Renal cortex interstitium (tissue), 15 donors: Measurements from ENCODE around the gene INHA. TPM values are rescaled to one million over a fixed set of nuclear protein-coding genes. Genes with fewer than 3 reads are reported as not detected.
A peak's percentile ranks its signal among the peaks of the same experiment; 100 is the strongest.

ENCODE experiments used
- DNase-seq, 11 donors: peaks; one replicate each; pipeline ENCODE4 v3.0.0-alpha.2; 2013; ENCODE audit warnings: low read depth in 9 of 11, low spot score in 4 of 11; ENCODE audit errors: extremely low read depth in 1 of 11
- long read RNA-seq, 16 experiments: transcript quantifications; one replicate each; lab custom pipeline, GENCODE V29; 2026
- polyA plus RNA-seq, 3 donors: library from polyadenylated mRNA; unstranded; fragments of 120-200 nt; gene quantifications; one replicate each; pipeline ENCODE4 v1.2.1, GENCODE V29; 2013; ENCODE audit not compliant: insufficient read length in 3 of 3

Gene INHA, protein sequence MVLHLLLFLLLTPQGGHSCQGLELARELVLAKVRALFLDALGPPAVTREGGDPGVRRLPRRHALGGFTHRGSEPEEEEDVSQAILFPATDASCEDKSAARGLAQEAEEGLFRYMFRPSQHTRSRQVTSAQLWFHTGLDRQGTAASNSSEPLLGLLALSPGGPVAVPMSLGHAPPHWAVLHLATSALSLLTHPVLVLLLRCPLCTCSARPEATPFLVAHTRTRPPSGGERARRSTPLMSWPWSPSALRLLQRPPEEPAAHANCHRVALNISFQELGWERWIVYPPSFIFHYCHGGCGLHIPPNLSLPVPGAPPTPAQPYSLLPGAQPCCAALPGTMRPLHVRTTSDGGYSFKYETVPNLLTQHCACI
- polyA plus RNA-seq, result 1 to 10 TPM in 2 of 3 donors, under 1 TPM in 1; 0.73 to 5.1 (median 1.3) TPM
- long read RNA-seq, donor 1, partial matches to known transcripts, result 0 of 1 reads
- long read RNA-seq, donor 1, other reads (novel, unspliced or antisense), result 0 of 1 reads
- long read RNA-seq, donor 2, transcript INHA-201 (2 exons, 1,468 nt), result major isoform, 7 of 7 reads
- long read RNA-seq, donor 2, partial matches to known transcripts, result 0 of 7 reads
- long read RNA-seq, donor 2, other reads (novel, unspliced or antisense), result 0 of 7 reads
- long read RNA-seq, donor 3, result 0 reads
- long read RNA-seq, donor 4, partial matches to known transcripts, result 0 of 2 reads
- long read RNA-seq, donor 4, other reads (novel, unspliced or antisense), result 0 of 2 reads
- long read RNA-seq, donor 5, result 0 reads
- long read RNA-seq, donor 6, result 0 reads
- long read RNA-seq, donor 7, partial matches to known transcripts, result 95 of 143 reads
- long read RNA-seq, donor 7, other reads (novel, unspliced or antisense), result 48 of 143 reads
- long read RNA-seq, donor 8, result 0 reads
- long read RNA-seq, donor 9, partial matches to known transcripts, result 0 of 1 reads
- long read RNA-seq, donor 9, other reads (novel, unspliced or antisense), result 0 of 1 reads
- long read RNA-seq, donor 10, result 0 reads
- long read RNA-seq, donor 11, partial matches to known transcripts, result 69 of 75 reads
- long read RNA-seq, donor 11, other reads (novel, unspliced or antisense), result 6 of 75 reads
- long read RNA-seq, donor 12, result 0 reads
- long read RNA-seq, donor 13, result 0 reads
- long read RNA-seq, donor 14, partial matches to known transcripts, result 58 of 94 reads
- long read RNA-seq, donor 14, other reads (novel, unspliced or antisense), result 36 of 94 reads
- long read RNA-seq, donor 15, result 0 reads
- long read RNA-seq, donor 16, result 0 reads

DNA sequence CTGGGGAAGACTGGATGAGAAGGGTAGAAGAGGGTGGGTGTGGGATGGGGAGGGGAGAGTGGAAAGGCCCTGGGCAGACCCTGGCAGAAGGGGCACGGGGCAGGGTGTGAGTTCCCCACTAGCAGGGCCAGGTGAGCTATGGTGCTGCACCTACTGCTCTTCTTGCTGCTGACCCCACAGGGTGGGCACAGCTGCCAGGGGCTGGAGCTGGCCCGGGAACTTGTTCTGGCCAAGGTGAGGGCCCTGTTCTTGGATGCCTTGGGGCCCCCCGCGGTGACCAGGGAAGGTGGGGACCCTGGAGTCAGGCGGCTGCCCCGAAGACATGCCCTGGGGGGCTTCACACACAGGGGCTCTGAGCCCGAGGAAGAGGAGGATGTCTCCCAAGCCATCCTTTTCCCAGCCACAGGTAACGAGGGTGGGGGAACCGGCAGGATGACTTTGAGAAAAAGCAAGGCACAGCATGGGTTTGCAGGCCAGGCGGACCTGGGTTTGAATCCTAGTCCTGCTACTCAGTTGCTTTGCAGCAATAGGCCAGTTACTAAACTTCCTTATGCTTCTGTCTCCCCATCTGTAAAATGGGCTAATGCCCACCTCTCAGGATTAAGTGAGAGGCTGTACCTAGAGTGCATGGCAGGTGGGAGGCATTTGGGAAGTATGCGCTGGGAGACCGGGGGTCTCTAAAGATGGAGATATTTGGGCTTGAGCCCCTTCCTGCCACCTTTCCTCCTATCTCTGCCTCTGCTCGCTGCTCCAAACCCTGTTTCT is at the start of gene INHA:
INHA (plus strand) TSS at position 74 of the 765 bp plus-strand sequence; CDS start at position 139, 65 bp downstream.
- DNase-seq, result no peak

- DNase-seq, result no peak
Observed at GRCh38 chr2:219523031-219523671, 49.0 kb upstream of the INHA start.

- DNase-seq, result no peak
Observed at GRCh38 chr2:219524817-219525216, 47.3 kb upstream of the INHA start.

GRCh38 chr2:219525533-219526232 is 46.4 kb upstream of the INHA start:
- DNase-seq, result no peak

DNA sequence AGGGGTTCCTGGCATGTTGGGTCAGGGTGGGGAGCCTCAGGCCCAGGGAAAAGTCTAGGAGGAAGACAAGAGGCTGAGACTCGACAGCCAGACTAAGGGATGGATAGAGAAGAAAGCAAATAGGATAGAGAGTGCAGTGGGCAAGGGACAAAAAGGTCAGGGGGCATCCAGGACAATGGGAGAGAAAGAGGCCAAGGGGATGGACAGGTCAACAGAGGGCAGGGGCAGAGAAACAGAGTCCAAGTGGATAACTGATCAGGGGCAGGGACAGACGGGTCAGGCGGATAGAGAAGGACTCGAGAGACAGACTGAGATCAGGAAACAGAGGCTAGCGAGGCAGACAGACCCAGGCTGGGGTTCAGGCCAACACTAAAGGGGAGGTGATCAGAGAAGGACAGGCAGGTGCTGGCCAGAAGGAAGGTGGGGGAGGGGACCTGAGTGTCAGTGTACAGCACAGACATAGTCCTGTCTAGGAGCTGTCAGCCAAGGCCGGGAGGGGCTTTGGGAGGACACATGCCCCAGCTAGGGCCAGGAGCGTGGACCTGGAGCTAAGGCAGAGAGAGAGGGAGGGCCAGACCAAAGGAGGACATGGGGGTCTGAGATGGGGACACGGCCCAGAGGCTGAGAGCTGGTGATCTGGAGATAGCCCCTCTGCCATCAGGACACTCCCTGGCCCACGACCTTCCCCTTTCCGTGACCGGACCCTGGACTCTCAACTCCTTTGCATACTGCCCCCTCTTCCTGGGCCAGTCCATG is 45.6 kb upstream of the INHA start:
- DNase-seq, result no peak

GRCh38 chr2:219527076-219527394 is 45.1 kb upstream of the INHA start:
- DNase-seq, result no peak

DNA sequence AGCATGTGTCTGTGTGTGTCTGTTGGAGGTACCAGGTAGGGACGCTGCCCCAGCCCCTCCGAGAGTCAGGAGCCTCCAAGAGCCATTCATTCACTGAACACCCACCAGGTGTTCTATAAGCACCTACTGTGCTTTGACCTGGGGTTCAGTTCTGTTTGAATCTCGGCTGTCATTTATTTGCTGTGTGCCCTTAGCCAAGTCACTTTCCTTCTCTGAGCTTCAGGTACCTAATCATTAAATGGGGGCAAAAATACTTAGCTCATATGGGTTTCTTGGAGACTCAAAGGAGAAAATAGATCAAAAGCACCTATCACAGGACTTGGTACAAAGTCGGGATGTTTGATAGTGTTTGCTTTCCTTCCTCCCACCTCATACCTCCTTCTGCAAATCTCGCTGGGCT is 44.6 kb upstream of the INHA start:
- DNase-seq, result no peak

DNA sequence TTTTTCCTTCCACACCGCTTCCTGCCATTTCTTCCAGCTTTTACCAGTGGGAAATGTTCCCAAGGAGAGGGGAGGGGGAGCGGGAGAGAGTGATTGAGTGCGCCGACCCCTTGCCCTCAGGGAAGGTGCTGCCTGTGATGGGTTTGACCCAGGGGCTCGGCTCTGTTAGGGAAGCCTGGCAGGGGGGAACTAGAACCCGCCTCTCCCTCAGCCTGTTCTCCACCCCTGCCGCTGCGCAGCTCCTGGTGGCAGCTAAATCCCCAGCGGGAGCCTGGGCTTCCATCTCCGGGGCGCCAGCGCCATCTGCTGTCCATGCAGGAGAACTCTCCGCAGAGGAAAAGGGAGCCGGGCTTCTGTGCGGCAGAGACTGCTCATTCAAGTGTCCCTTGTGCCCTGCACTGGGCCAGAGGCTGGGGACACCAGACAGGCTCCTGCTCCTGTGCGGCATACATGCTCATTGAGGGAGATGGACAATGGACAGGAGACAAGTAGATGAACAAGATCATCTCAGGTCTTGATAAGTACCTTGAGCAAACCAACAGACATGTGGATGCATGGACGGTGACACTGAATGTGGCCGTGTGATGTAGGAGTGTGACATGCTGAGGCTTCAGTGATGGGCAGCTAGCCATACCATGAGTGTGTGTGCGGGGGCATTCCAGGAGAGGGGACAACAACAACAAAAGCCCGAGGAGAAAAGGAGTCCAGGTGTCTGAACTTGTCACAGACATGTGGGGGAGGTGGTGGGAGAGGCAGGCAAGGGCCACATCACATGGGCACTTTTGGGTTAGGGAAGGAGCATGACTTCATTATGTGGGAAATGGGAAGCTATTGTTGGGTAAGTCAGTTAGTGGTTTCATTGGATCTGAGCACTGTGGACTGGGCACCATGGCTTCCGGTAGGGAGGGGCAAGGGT is 41.8 kb upstream of the INHA start:
- DNase-seq, result peak in 9 of 11 donors; percentile 63 to 83 (median 80)

GRCh38 chr2:219531639-219532377 is 40.3 kb upstream of the INHA start:
- no peak for DNase-seq

DNA sequence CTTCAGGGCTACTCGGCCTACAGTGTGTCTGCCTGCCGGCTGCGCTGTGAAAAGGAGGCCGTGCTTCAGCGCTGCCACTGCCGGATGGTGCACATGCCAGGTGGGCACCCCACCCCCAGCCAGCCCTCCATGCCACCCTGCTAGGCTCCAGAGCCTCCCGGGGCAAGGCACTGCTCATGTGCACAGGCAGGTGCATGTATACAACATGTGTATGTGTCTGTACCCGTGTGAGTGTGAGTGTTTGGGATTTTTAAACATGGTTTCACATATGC is 39.8 kb upstream of the INHA start:
- no peak for DNase-seq

- no peak for DNase-seq
Observed at GRCh38 chr2:219533930-219534661, 38.0 kb upstream of the INHA start.

GRCh38 chr2:219536425-219536824 is 35.7 kb upstream of the INHA start:
- no peak for DNase-seq

- DNase-seq, result no peak
Observed at GRCh38 chr2:219536967-219537366, 35.1 kb upstream of the INHA start.

- DNase-seq, result no peak
Observed at GRCh38 chr2:219537657-219538488, 34.2 kb upstream of the INHA start.
